Lower lobe of right lung (tissue), 2 donors: Measurements from ENCODE around the gene CSRP1. TPM values are rescaled to one million over a fixed set of nuclear protein-coding genes. Genes with fewer than 3 reads are reported as not detected.

ENCODE experiments used
- ATAC-seq, 2 donors: fragments of 200-7000 bp; cut with Tn5 transposase; one replicate each; pipeline ENCODE4 v1.9.1; 2020 to 2022; ENCODE audit warnings: mild to moderate bottlenecking in 2 of 2, moderate library complexity in 2 of 2
- DNase-seq: peaks from one replicate; pipeline ENCODE4 v3.0.0-alpha.2; 2020
- H3K27ac ChIP-seq: fragments of 200-600 bp; one replicate; pipeline ENCODE4 v1.8.0; 2022
- H3K27me3 ChIP-seq: fragments of 200-600 bp; one replicate; pipeline ENCODE4 v1.8.0; 2022; ENCODE audit warnings: low read depth
- H3K36me3 ChIP-seq: fragments of 200-600 bp; one replicate; pipeline ENCODE4 v1.8.0; 2022; ENCODE audit warnings: mild to moderate bottlenecking
- H3K4me1 ChIP-seq: fragments of 200-600 bp; one replicate; pipeline ENCODE4 v1.8.0; 2022
- H3K4me3 ChIP-seq: fragments of 200-600 bp; one replicate; pipeline ENCODE4 v1.8.0; 2022; ENCODE audit warnings: mild to moderate bottlenecking
- H3K9me3 ChIP-seq: fragments of 200-600 bp; one replicate; pipeline ENCODE4 v1.8.0; 2022
- intact Hi-C: fragments of 100-400 bp; cut with DNase I; formaldehyde crosslinking; loops from one replicate; pipeline ENCODE4 v1.11.0; 2022
- total RNA-seq: library from RNA; stranded (reverse); fragmentation: NEBNext Ultra II Directional; extraction: Animal tissue kit (Norgen Biotek cat#: 25700); gene quantifications from one replicate; pipeline ENCODE4 v1.2.1, GENCODE V29; 2021
- TF ChIP-seq, protein P1 (sequence below): fragments of 200-600 bp; IDR thresholded peaks from one replicate; pipeline ENCODE4 v1.8.0; 2022; ENCODE audit warnings: antibody characterized with exemption, mild to moderate bottlenecking
- donor health status: DM: no; HTN: yes; CAD: no; lungs with severe emphysema.

CSRP1 gene
- total RNA-seq, 1 donor from 2014 or later: 185 TPM

DNA sequence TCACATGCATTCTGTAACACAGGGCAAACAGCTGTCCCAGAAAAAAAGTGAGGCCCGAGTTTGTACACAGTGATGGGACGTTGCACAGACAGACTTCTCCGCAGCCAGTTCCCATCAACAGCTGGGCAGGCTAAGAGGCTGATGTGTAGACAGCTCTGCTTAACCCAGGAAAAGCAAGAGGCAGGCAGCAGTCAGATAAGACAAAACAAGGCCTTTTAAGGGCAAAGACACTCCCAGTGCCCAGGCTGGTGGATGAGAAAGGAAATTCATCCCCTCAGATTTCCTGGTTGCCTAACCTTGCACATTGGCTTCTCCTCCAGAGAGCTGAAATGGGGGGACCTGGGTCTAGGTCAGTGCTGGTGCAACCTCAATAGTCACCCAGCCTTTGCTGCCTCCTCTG is 20.7 kb downstream of the CSRP1 start:
- H3K4me1 ChIP-seq: peaks cover 55% of the 10 kb centered on the region
- no peak overlapping the region for H3K27ac ChIP-seq
- TF ChIP-seq, protein P1, sequence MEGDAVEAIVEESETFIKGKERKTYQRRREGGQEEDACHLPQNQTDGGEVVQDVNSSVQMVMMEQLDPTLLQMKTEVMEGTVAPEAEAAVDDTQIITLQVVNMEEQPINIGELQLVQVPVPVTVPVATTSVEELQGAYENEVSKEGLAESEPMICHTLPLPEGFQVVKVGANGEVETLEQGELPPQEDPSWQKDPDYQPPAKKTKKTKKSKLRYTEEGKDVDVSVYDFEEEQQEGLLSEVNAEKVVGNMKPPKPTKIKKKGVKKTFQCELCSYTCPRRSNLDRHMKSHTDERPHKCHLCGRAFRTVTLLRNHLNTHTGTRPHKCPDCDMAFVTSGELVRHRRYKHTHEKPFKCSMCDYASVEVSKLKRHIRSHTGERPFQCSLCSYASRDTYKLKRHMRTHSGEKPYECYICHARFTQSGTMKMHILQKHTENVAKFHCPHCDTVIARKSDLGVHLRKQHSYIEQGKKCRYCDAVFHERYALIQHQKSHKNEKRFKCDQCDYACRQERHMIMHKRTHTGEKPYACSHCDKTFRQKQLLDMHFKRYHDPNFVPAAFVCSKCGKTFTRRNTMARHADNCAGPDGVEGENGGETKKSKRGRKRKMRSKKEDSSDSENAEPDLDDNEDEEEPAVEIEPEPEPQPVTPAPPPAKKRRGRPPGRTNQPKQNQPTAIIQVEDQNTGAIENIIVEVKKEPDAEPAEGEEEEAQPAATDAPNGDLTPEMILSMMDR: no peak
- no peak for ATAC-seq
- H3K9me3 ChIP-seq: no peaks in the 10 kb centered on the region
- H3K27me3 ChIP-seq: no peaks in the 10 kb centered on the region
- H3K36me3 ChIP-seq: peaks cover 69% of the 10 kb centered on the region
- intact Hi-C loops: no loop called here
- no peak overlapping the region for H3K4me3 ChIP-seq
- no peak for DNase-seq

DNA sequence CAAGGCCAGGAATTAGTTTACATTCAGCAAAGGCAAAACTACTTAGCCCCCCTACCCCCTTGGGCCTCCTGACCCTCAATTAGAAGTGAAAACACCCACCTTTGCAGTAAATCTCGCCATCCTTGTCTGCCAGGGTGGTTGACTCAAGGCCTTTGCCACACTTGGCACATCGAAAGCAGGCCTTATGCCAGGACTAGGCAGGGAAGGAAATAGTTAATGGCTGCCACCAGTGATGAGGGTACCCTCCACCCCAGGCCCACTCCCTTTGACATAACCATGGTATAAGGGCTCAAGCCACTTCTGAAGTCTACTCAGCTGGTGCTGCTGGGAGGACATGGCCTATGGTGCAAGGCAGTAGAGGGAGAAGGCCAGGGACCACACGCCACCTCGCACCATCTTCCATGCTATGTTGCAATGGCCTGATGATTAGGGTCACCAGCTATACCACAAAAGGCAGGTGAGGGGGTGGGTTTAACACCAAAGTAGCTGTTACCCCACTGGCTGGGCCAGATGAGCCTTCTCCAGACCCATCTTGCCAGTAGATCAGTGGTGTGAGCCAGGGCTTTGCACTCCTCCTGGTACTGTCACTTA is 21.6 kb downstream of the CSRP1 start:
- intact Hi-C loops: no loop called here
- no peaks in the 10 kb centered on the region for H3K27me3 ChIP-seq
- no peak overlapping the region for H3K27ac ChIP-seq
- no peak for ATAC-seq
- DNase-seq: no peak
- H3K36me3 ChIP-seq: peaks cover 63% of the 10 kb centered on the region
- TF ChIP-seq, protein P1: no peak
- no peaks in the 10 kb centered on the region for H3K9me3 ChIP-seq
- no peak overlapping the region for H3K4me3 ChIP-seq
- peaks cover 55% of the 10 kb centered on the region for H3K4me1 ChIP-seq

DNA sequence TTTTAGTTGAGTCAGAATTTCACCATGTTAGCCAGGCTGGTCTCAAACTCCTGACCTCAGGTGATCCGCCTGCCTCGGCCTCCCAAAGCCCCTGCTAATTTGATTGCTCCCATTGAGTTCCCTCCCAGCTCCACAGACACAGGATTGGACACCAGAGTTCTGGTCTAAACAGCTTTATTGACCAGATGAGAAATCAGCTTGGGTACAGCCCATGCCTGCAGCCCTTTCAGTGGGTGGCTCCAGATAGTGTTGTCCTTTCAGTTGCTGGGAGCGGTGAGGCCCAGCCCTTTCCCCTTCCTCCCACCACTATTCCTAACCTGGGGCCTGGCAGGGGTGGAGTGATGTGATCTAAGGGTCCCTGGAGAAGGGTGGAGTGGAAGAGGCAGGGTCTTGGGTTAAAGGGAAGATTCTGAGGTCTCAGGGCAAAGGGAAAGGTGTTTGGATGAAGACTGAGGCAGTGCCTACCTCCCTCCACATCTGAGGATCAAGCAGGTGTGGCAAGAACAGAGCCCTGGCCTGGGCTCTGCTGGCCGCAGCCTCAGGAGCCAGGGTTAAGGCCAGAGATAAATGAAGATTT is 23.5 kb downstream of the CSRP1 start:
- peaks cover 41% of the 10 kb centered on the region for H3K4me1 ChIP-seq
- intact Hi-C loops: loop anchor here (5.0 kb wide), 1 partner anchor 34 kb away; no protein-coding TSS in a partner anchor
- H3K27ac ChIP-seq: no peak overlapping the region
- no peak for DNase-seq
- TF ChIP-seq, protein P1: no peak
- no peaks in the 10 kb centered on the region for H3K27me3 ChIP-seq
- peaks cover 55% of the 10 kb centered on the region for H3K36me3 ChIP-seq
- no peak overlapping the region for H3K4me3 ChIP-seq
- H3K9me3 ChIP-seq: no peaks in the 10 kb centered on the region
- no peak for ATAC-seq

DNA sequence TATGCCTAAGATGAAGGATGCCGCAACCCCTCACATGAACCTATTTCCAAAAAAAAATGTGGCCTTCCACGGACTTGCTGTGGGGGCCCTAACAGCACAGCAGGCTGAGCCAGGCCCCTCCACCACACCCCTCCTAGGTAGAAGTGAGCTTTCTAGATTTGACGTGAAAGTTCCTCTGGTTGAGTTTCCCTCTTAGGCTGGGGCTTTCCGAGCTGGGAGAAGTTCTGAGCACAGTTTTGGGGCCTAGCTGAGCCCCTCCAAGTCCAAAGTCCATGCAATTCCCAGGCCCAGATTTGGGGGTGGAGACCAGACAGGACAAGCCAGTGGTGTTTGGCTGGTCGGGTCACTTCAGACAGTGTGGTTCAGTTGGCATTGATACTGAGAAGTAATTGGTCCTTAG is 24.2 kb downstream of the CSRP1 start:
- TF ChIP-seq, protein P1: no peak
- intact Hi-C loops: loop anchor here (5.0 kb wide), 1 partner anchor 35 kb away; no protein-coding TSS in a partner anchor
- Histone ChIP-seq H3K36me3 (peaks cover 48% of the 10 kb centered on the region), H3K9me3 (no peaks in the 10 kb centered on the region), H3K27ac (no peak overlapping the region), H3K4me3 (no peak overlapping the region), H3K4me1 (peaks cover 35% of the 10 kb centered on the region), H3K27me3 (no peaks in the 10 kb centered on the region)
- DNase-seq (no peak), ATAC-seq (no peak)

DNA sequence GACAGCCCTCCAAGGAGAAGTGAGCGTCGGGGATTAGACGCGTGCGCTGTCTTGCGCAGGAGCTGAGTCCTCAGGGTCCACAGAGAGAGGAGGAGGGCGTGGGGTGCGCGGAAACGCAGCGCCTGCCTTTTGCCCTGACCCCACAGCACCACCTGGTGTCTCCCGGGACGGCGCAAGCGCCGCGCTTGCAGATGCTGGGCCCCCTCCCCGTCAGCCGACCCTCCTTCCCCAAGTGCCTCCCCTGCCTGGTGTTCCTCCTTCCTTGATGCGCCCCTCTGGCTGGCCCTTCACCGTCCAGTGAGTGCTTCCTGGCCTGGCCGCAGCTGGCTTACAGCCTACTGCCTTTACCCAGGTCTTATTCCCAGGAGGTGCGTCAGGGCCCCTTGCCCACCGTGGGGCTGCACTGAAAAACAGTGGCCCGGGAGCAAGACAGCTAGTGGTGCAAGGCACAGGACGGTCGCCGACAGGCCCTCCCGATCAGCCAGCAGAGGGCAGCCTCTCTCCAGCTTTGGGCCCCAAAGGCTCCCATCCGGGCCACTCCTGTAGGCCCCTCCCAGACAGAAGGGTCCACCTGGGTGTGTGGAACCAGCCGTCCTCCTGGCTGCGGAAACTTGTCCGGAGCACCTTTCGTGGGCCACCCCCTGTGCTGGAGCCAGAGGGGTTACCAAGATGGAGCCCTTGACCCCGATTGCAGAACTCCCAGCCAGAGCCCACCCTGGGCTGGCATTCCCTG is 25.0 kb downstream of the CSRP1 start:
- peak; percentile 90 for DNase-seq
- ATAC-seq: peak; percentile 87 to 91
- no peaks in the 10 kb centered on the region for H3K27me3 ChIP-seq
- peak overlapping the region; percentile 50 for H3K4me3 ChIP-seq
- no peaks in the 10 kb centered on the region for H3K9me3 ChIP-seq
- peaks cover 35% of the 10 kb centered on the region for H3K4me1 ChIP-seq
- intact Hi-C loops: loop anchor here (5.0 kb wide), 1 partner anchor 35 kb away; no protein-coding TSS in a partner anchor
- no peak overlapping the region for H3K27ac ChIP-seq
- TF ChIP-seq, protein P1: peak; percentile 96
- peaks cover 39% of the 10 kb centered on the region for H3K36me3 ChIP-seq
